Keratinocyte (primary cell): Measurements from ENCODE around the gene CTDSPL. TPM values are rescaled to one million over a fixed set of nuclear protein-coding genes. Genes with fewer than 3 reads are reported as not detected.

Experiments used
- DNase-seq: peaks from one replicate; pipeline ENCODE4 v3.0.0-alpha.2; 2011; ENCODE audit warnings: low read depth, missing footprints, low spot score
- FAIRE-seq: peaks from 2 replicates; lab custom pipeline; 2011; peaks lifted over from hg19 to GRCh38; lab: Jason Lieb, UNC
- H2AFZ ChIP-seq: 2 replicates; pipeline ENCODE4 v1.6.0; 2012; ENCODE audit warnings: low read length, control low read depth, inconsistent platforms; ENCODE audit not compliant: control insufficient read depth
- H3K27ac ChIP-seq: 2 replicates; pipeline ENCODE4 v1.5.1; 2011; ENCODE audit warnings: low read length; ENCODE audit not compliant: control insufficient read depth, insufficient read depth
- H3K27me3 ChIP-seq: 3 replicates; pipeline ENCODE4 v1.6.0; 2011; ENCODE audit warnings: low read length; ENCODE audit not compliant: control insufficient read depth, insufficient read depth; ENCODE audit errors: extremely low read depth
- H3K36me3 ChIP-seq, 2 experiments: 2 replicates in 1 of 2; 3 replicates in 1 of 2; pipeline ENCODE4 v1.5.1; 2011; ENCODE audit warnings: low read length in 2 of 2, mild to moderate bottlenecking in 1 of 2; ENCODE audit not compliant: control insufficient read depth in 2 of 2, insufficient read depth in 2 of 2; ENCODE audit errors: extremely low read depth in 1 of 2
- H3K4me1 ChIP-seq: 3 replicates; pipeline ENCODE4 v1.5.1; 2011; ENCODE audit warnings: low read length; ENCODE audit not compliant: control insufficient read depth, insufficient read depth; ENCODE audit errors: extremely low read depth
- H3K4me2 ChIP-seq: 3 replicates; pipeline ENCODE4 v1.6.0; 2011; ENCODE audit warnings: low read depth, low read length; ENCODE audit not compliant: control insufficient read depth, insufficient read depth; ENCODE audit errors: extremely low read depth
- H3K4me3 ChIP-seq, 3 experiments: fragments of 200-600 bp in 1 of 3; sonication (generic) in 1 of 3; 2 replicates in 2 of 3; 3 replicates in 1 of 3; pipeline ENCODE4 v1.5.1; 2011 to 2016; ENCODE audit warnings: low read length in 3 of 3, mild to moderate bottlenecking in 3 of 3, control low read depth in 2 of 3, inconsistent platforms in 1 of 3, low read depth in 1 of 3, mixed read lengths in 1 of 3, mixed run types in 1 of 3, moderate library complexity in 1 of 3; ENCODE audit not compliant: control insufficient read depth in 2 of 3, insufficient read depth in 2 of 3; ENCODE audit errors: extremely low read depth in 1 of 3
- H3K79me2 ChIP-seq: 2 replicates; pipeline ENCODE4 v1.6.0; 2012; ENCODE audit warnings: low read length; ENCODE audit not compliant: control insufficient read depth, insufficient read depth
- H3K9ac ChIP-seq: 3 replicates; pipeline ENCODE4 v1.6.0; 2011; ENCODE audit warnings: low read length; ENCODE audit not compliant: control insufficient read depth, insufficient read depth; ENCODE audit errors: extremely low read depth
- H3K9me1 ChIP-seq: 3 replicates; pipeline ENCODE4 v1.6.0; 2011; ENCODE audit warnings: low read length; ENCODE audit not compliant: control insufficient read depth, insufficient read depth; ENCODE audit errors: extremely low read depth
- H3K9me3 ChIP-seq: 2 replicates; pipeline ENCODE4 v1.5.1; 2012; ENCODE audit warnings: low read depth, low read length; ENCODE audit not compliant: control insufficient read depth
- H4K20me1 ChIP-seq: 3 replicates; pipeline ENCODE4 v1.6.0; 2011; ENCODE audit warnings: low read length; ENCODE audit not compliant: control insufficient read depth, insufficient read depth; ENCODE audit errors: extremely low read depth
- EZH2 ChIP-seq: IDR thresholded peaks from one replicate; pipeline ENCODE4 v1.6.1; 2012; ENCODE audit warnings: inconsistent platforms, mild to moderate bottlenecking, low read length, moderate library complexity
- dilution Hi-C: fragments of 300-500 bp; cut with MboI; formaldehyde crosslinking; loops from one replicate; pipeline ENCODE4 v1.7.0; 2020; ENCODE audit warnings: low sequenced_read_pairs; ENCODE audit not compliant: extremely low pct_ligation_motif_present
- polyA plus RNA-seq, 5 experiments: library from polyadenylated mRNA; depleted of rRNA in 3 of 5; stranded (reverse) in 3 of 5; stranded (forward) in 1 of 5; unstranded in 1 of 5; fragments of >200 nt; gene quantifications; 1 replicate in 1 of 5; 2 replicates in 3 of 5; 3 replicates in 1 of 5; pipeline versions ENCODE4 v1.2.1 to v1.2.3, GENCODE V29; 2011 to 2012; ENCODE audit warnings: missing spikeins in 2 of 5, low read depth in 1 of 5, low replicate concordance in 1 of 5
- TF ChIP-seq, protein P1 (sequence below), 3 experiments: IDR thresholded peaks in 1 of 3; conservative IDR thresholded peaks in 1 of 3; optimal IDR thresholded peaks in 1 of 3; 2 replicates in 2 of 3; 3 replicates in 1 of 3; pipeline versions ENCODE3 to v1.5.1; 2011; ENCODE audit warnings: low read length in 3 of 3, mild to moderate bottlenecking in 3 of 3, moderate library complexity in 2 of 3, control low read depth in 1 of 3, inconsistent platforms in 1 of 3; ENCODE audit not compliant: insufficient read depth in 2 of 3; ENCODE audit errors: extremely low read depth in 1 of 3

Gene CTDSPL
- polyA plus RNA-seq, 1 donor (not counting 4 experiments of a cell fraction or from before 2014, with no cell fraction given), result 83.2 TPM

GRCh38 chr3:37918627-37919026 is 56.9 kb downstream of the CTDSPL start:
- Histone ChIP-seq H3K79me2 (peaks cover 49% of the 10 kb centered on the region), H3K9me1 (no peaks in the 10 kb centered on the region), H3K9ac (no peak overlapping the region), H3K36me3 (peaks cover 2 to 4% of the 10 kb centered on the region in 2 experiments), H3K27me3 (no peaks in the 10 kb centered on the region), H3K4me3 (no peak overlapping the region), H3K9me3 (no peaks in the 10 kb centered on the region), H2AFZ (no peak overlapping the region), H3K4me2 (no peak overlapping the region), H3K4me1 (peaks cover 13% of the 10 kb centered on the region), H3K27ac (no peak overlapping the region), H4K20me1 (peaks cover 3% of the 10 kb centered on the region)
- no peak for TF ChIP-seq EZH2
- TF ChIP-seq, protein P1, sequence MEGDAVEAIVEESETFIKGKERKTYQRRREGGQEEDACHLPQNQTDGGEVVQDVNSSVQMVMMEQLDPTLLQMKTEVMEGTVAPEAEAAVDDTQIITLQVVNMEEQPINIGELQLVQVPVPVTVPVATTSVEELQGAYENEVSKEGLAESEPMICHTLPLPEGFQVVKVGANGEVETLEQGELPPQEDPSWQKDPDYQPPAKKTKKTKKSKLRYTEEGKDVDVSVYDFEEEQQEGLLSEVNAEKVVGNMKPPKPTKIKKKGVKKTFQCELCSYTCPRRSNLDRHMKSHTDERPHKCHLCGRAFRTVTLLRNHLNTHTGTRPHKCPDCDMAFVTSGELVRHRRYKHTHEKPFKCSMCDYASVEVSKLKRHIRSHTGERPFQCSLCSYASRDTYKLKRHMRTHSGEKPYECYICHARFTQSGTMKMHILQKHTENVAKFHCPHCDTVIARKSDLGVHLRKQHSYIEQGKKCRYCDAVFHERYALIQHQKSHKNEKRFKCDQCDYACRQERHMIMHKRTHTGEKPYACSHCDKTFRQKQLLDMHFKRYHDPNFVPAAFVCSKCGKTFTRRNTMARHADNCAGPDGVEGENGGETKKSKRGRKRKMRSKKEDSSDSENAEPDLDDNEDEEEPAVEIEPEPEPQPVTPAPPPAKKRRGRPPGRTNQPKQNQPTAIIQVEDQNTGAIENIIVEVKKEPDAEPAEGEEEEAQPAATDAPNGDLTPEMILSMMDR (optimal IDR thresholded peaks at IDR 0.05 in 1 of 3, IDR thresholded peaks at IDR 0.05 in 1 of 3, conservative IDR thresholded peaks at IDR 0.05 in 1 of 3; ENCODE audit: extremely low read depth in 1 of 3, insufficient read depth in 2 of 3, low read length in 3 of 3), result no peak
- dilution Hi-C loops, result no loop called here
- FAIRE-seq, result no peak
- no peak for DNase-seq

- dilution Hi-C loops, result no loop called here
- H3K9me3 ChIP-seq, result no peaks in the 10 kb centered on the region
- no peaks in the 10 kb centered on the region for H3K9me1 ChIP-seq
- no peak overlapping the region for H3K4me3 ChIP-seq
- TF ChIP-seq, protein P1 (optimal IDR thresholded peaks at IDR 0.05 in 1 of 3, IDR thresholded peaks at IDR 0.05 in 1 of 3, conservative IDR thresholded peaks at IDR 0.05 in 1 of 3; ENCODE audit: extremely low read depth in 1 of 3, insufficient read depth in 2 of 3, low read length in 3 of 3), result no peak
- no peak for TF ChIP-seq EZH2
- DNase-seq, result no peak
- H3K4me2 ChIP-seq, result no peak overlapping the region
- H3K36me3 ChIP-seq, result peaks cover 2 to 8% of the 10 kb centered on the region in 2 experiments
- H4K20me1 ChIP-seq, result peaks cover 3% of the 10 kb centered on the region
- no peak overlapping the region for H3K27ac ChIP-seq
- H3K27me3 ChIP-seq, result no peaks in the 10 kb centered on the region
- H3K9ac ChIP-seq, result no peak overlapping the region
- no peak overlapping the region for H2AFZ ChIP-seq
- FAIRE-seq, result no peak
- peaks cover 52% of the 10 kb centered on the region for H3K79me2 ChIP-seq
- H3K4me1 ChIP-seq, result peaks cover 13% of the 10 kb centered on the region
Measured at GRCh38 chr3:37920156-37920699, 58.5 kb downstream of the CTDSPL start.
